Left renal cortex interstitium (tissue), 4 donors: ENCODE data around the gene ZSCAN25. TPM values are rescaled to one million over a fixed set of nuclear protein-coding genes. Genes with fewer than 3 reads are reported as not detected.
"Not testable (repeated sequence)": the region's sequence is repeated elsewhere in the genome, so short reads cannot be mapped to it uniquely, and the experiment has no call there.

Source experiments
- DNase-seq, 4 donors: peaks; one replicate each; pipeline ENCODE4 v3.0.0-alpha.2; 2013; ENCODE audit warnings: low read depth in 4 of 4, low spot score in 2 of 4, missing footprints in 1 of 4
- polyA plus RNA-seq, 4 donors: library from polyadenylated mRNA; unstranded; fragments of 120-200 nt; gene quantifications; one replicate each; pipeline ENCODE4 v1.2.1, GENCODE V29; 2013; ENCODE audit not compliant: insufficient read length in 4 of 4

The ZSCAN25 gene
- polyA plus RNA-seq, 4 donors = 17.3 to 21.4 (median 19.6) TPM

GRCh38 chr7:99643464-99643863 is 26.7 kb downstream of the ZSCAN25 start:
- no peak for DNase-seq

- DNase-seq = no peak
Measured at GRCh38 chr7:99644431-99644830, 27.7 kb downstream of the ZSCAN25 start.

- no peak for DNase-seq
Measured at GRCh38 chr7:99645590-99645989, 28.8 kb downstream of the ZSCAN25 start.

- no peak for DNase-seq
Measured at GRCh38 chr7:99648843-99649242, 32.1 kb downstream of the ZSCAN25 start.

- DNase-seq = no peak
Measured at GRCh38 chr7:99651290-99651689, 34.5 kb downstream of the ZSCAN25 start.

GRCh38 chr7:99652671-99653070 is 35.9 kb downstream of the ZSCAN25 start:
- no peak for DNase-seq

GRCh38 chr7:99653269-99653668 is 36.5 kb downstream of the ZSCAN25 start:
- not testable (repeated sequence) for DNase-seq

GRCh38 chr7:99653754-99654153 is 37.0 kb downstream of the ZSCAN25 start:
- no peak for DNase-seq

- not testable (repeated sequence) for DNase-seq
Measured at GRCh38 chr7:99654626-99655025, 37.9 kb downstream of the ZSCAN25 start.

- not testable (repeated sequence) for DNase-seq
Measured at GRCh38 chr7:99657879-99658278, 41.1 kb downstream of the ZSCAN25 start.

GRCh38 chr7:99665312-99666012 is 48.7 kb downstream of the ZSCAN25 start:
- DNase-seq = no peak

- no peak for DNase-seq
Measured at GRCh38 chr7:99666013-99666395, 49.3 kb downstream of the ZSCAN25 start.

- no peak for DNase-seq
Measured at GRCh38 chr7:99667179-99667578, 50.4 kb downstream of the ZSCAN25 start.

- DNase-seq = no peak
Measured at GRCh38 chr7:99668541-99668940, 51.8 kb downstream of the ZSCAN25 start.

GRCh38 chr7:99669782-99670181 is 53.0 kb downstream of the ZSCAN25 start:
- DNase-seq = no peak

- DNase-seq = no peak
Measured at GRCh38 chr7:99672573-99672972, 55.8 kb downstream of the ZSCAN25 start.

GRCh38 chr7:99674995-99675742 is 58.4 kb downstream of the ZSCAN25 start:
- no peak for DNase-seq

- DNase-seq = no peak
Measured at GRCh38 chr7:99677013-99677647, 60.4 kb downstream of the ZSCAN25 start.

- DNase-seq = no peak
Measured at GRCh38 chr7:99677648-99678045, 60.9 kb downstream of the ZSCAN25 start.

- DNase-seq = peak in 1 of 4 donors; percentile 10
Measured at GRCh38 chr7:99679032-99679399, 62.3 kb downstream of the ZSCAN25 start.

- DNase-seq = no peak
Measured at GRCh38 chr7:99679400-99680191, 62.9 kb downstream of the ZSCAN25 start, which contains the start of gene CYP3A5. CYP3A5 (minus strand) TSS chr7:99679996; CDS start chr7:99679896, 100 bp downstream.
